Measurements from ENCODE around the gene VMP1. TPM values are rescaled to one million over a fixed set of nuclear protein-coding genes. Genes with fewer than 3 reads are reported as not detected.

Gene VMP1
- total RNA-seq, 2 donors from 2014 or later, result 175 to 203 TPM

GRCh38 chr17:59723041-59723440, 15.6 kb downstream of the VMP1 start:
- H3K4me3 ChIP-seq, result no peak overlapping the region
- H3K27ac ChIP-seq, result peak overlapping the region; percentile 13 to 41
- H3K9me3 ChIP-seq, result no peaks in the 10 kb centered on the region
- TF ChIP-seq, protein P1, sequence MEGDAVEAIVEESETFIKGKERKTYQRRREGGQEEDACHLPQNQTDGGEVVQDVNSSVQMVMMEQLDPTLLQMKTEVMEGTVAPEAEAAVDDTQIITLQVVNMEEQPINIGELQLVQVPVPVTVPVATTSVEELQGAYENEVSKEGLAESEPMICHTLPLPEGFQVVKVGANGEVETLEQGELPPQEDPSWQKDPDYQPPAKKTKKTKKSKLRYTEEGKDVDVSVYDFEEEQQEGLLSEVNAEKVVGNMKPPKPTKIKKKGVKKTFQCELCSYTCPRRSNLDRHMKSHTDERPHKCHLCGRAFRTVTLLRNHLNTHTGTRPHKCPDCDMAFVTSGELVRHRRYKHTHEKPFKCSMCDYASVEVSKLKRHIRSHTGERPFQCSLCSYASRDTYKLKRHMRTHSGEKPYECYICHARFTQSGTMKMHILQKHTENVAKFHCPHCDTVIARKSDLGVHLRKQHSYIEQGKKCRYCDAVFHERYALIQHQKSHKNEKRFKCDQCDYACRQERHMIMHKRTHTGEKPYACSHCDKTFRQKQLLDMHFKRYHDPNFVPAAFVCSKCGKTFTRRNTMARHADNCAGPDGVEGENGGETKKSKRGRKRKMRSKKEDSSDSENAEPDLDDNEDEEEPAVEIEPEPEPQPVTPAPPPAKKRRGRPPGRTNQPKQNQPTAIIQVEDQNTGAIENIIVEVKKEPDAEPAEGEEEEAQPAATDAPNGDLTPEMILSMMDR (IDR thresholded peaks at IDR 0.05), result no peak
- no peak for TF ChIP-seq POLR2A (IDR thresholded peaks at IDR 0.05)
- TF ChIP-seq POLR2AphosphoS5 (IDR thresholded peaks at IDR 0.05), result no peak
- intact Hi-C loops (cut with DNase I), result no loop called here
- no peaks in the 10 kb centered on the region for H3K36me3 ChIP-seq
- 49% methylated on average over 1 of the region's 1 CpG for WGBS
- H3K27me3 ChIP-seq (replicated peaks; ENCODE audit: insufficient read depth), result no peaks in the 10 kb centered on the region
- DNase-seq (ENCODE audit: low spot score), result no peak
- H3K4me1 ChIP-seq (replicated peaks), result no peaks in the 10 kb centered on the region

DNA sequence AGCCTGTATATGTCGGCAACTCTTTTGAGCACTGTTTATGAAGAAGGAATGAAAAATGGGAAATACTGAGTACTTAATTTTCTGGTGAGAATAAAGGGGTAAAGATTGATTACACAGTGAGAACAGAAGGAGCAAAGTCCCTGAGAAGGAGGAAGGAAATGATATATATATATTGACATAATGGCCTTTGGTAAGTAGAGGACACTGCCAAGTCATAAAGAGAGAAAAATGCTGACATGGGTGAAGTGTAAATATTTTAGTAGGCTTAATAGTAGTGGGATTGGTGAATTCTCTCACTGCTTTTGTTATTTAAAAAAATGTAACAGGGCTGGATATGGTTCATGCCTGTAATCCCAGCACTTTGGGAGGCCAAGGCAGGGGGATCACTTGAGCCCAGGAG, 16.2 kb downstream of the VMP1 start:
- no peaks in the 10 kb centered on the region for H3K4me1 ChIP-seq (replicated peaks)
- TF ChIP-seq, protein P1 (IDR thresholded peaks at IDR 0.05), result no peak
- TF ChIP-seq POLR2AphosphoS5 (IDR thresholded peaks at IDR 0.05), result peak; percentile 69
- no peak for TF ChIP-seq POLR2A (IDR thresholded peaks at IDR 0.05)
- DNase-seq (ENCODE audit: low spot score), result no peak
- H3K36me3 ChIP-seq, result no peaks in the 10 kb centered on the region
- no peak overlapping the region for H3K4me3 ChIP-seq
- H3K27ac ChIP-seq, result peak overlapping the region; percentile 36 to 41
- 52% methylated on average over 1 of the region's 1 CpG for WGBS
- intact Hi-C loops (cut with DNase I), result no loop called here
- no peaks in the 10 kb centered on the region for H3K27me3 ChIP-seq (replicated peaks; ENCODE audit: insufficient read depth)
- no peaks in the 10 kb centered on the region for H3K9me3 ChIP-seq

- peak overlapping the region; percentile 3 to 23 for H3K27ac ChIP-seq
Measured at GRCh38 chr17:59725691-59726090, 18.2 kb downstream of the VMP1 start.

DNA sequence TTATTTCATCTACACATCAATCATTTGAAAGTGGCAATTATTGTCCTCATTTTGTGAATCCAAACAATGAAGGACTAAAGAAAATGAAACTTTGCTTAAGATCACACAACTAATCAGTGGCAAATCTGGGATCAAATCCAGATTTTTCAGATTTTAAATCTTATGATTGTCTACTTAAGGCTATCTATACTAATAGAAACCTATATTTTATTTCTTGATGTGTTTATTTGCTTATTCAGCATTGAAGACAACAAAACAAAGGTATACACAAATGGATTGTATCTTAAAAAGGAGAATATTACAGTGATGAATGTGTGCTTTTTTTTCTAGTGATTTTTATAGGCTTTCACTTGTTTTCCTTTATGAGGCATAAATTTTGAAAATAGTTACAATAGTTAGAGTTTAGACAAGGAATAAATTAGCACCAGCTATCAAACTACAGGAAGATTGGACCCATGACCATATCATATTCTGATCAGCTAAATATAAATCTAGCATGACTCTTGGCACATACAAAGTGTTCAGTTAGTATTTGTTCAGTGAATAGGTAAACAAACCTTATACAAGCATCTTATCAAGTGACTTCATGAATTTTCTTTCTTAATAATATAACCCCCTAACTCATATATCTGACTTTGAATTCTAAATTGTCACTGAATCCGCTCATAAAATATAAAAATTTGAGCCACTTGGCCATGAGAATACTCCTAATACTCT, 20.5 kb downstream of the VMP1 start:
- Histone ChIP-seq H3K27me3 (replicated peaks; ENCODE audit: insufficient read depth) (no peaks in the 10 kb centered on the region), H3K4me1 (replicated peaks) (no peaks in the 10 kb centered on the region), H3K4me3 (no peak overlapping the region), H3K27ac (peak overlapping the region in 1 of 2 donors; percentile 45), H3K9me3 (no peaks in the 10 kb centered on the region), H3K36me3 (no peaks in the 10 kb centered on the region)
- intact Hi-C loops (cut with DNase I), result no loop called here
- no peak for DNase-seq (ENCODE audit: low spot score)
- WGBS, result 90% methylated on average over 1 of the region's 1 CpG
- TF ChIP-seq, protein P1 (IDR thresholded peaks at IDR 0.05), result no peak
- peak; percentile 17 for TF ChIP-seq POLR2AphosphoS5 (IDR thresholded peaks at IDR 0.05)
- TF ChIP-seq POLR2A (IDR thresholded peaks at IDR 0.05), result no peak

More at GRCh38 chr17:59725691-59726090, 18.2 kb downstream of the VMP1 start:
- intact Hi-C loops (cut with DNase I), result no loop called here
- H3K9me3 ChIP-seq, result no peaks in the 10 kb centered on the region
- no peaks in the 10 kb centered on the region for H3K27me3 ChIP-seq (replicated peaks; ENCODE audit: insufficient read depth)
- TF ChIP-seq POLR2A (IDR thresholded peaks at IDR 0.05) (no peak), POLR2AphosphoS5 (IDR thresholded peaks at IDR 0.05) (peak; percentile 16)
- TF ChIP-seq, protein P1 (IDR thresholded peaks at IDR 0.05), result no peak
- no peaks in the 10 kb centered on the region for H3K36me3 ChIP-seq
- H3K4me1 ChIP-seq (replicated peaks), result no peaks in the 10 kb centered on the region
- whole genome bisulfite sequencing, result 23% methylated on average over 2 of the region's 2 CpGs
- DNase-seq (ENCODE audit: low spot score), result no peak
- H3K4me3 ChIP-seq, result no peak overlapping the region

DNA sequence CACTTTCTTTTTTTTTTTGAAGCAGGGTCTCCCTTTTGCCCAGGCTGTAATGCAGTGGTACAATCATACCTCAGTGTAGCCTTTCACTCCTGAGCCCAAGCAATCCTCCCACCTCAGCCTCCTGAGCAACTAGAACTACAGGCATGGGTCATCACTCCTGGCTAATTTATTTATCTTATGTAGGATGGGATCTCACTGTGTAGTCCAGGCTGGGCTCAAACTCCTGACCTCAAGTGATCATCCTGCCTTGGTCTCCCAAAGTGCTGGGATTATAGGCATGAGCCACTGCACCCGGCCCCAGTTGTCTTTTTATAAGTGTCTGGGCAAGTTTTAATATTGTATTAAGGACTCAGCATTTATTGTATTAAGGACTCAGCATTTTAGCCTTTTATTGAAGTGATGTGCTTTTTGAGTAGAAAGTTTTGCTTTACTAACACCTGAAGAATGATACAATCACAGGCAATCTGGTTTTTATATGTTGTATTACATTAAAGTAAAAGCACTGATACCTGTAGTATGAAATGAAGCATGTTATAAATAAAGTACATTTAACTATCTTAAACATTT, 22.9 kb downstream of the VMP1 start:
- 75% methylated on average over 1 of the region's 1 CpG for WGBS
- DNase-seq (ENCODE audit: low spot score), result no peak
- no peaks in the 10 kb centered on the region for H3K27me3 ChIP-seq (replicated peaks; ENCODE audit: insufficient read depth)
- intact Hi-C loops (cut with DNase I), result no loop called here
- no peaks in the 10 kb centered on the region for H3K36me3 ChIP-seq
- TF ChIP-seq, protein P1 (IDR thresholded peaks at IDR 0.05), result no peak
- TF ChIP-seq POLR2AphosphoS5 (IDR thresholded peaks at IDR 0.05) (no peak), POLR2A (IDR thresholded peaks at IDR 0.05) (no peak)
- no peaks in the 10 kb centered on the region for H3K4me1 ChIP-seq (replicated peaks)
- no peaks in the 10 kb centered on the region for H3K9me3 ChIP-seq
- H3K27ac ChIP-seq, result no peak overlapping the region
- H3K4me3 ChIP-seq, result no peak overlapping the region
